Right lobe of liver (tissue), 6 donors: ENCODE data around the gene BHMT2. TPM values are rescaled to one million over a fixed set of nuclear protein-coding genes. Genes with fewer than 3 reads are reported as not detected.

Experiments
- ATAC-seq, 4 donors: fragments of 200-7000 bp; cut with Tn5 transposase; one replicate each; pipeline ENCODE4 v1.9.1; 2020; ENCODE audit warnings: mild to moderate bottlenecking in 4 of 4, moderate library complexity in 4 of 4
- DNase-seq, 3 donors: peaks; one replicate each; pipeline ENCODE4 v3.0.0-alpha.2; 2020
- H3K27ac ChIP-seq, 3 donors: fragments of 200-600 bp; one replicate each; pipeline ENCODE4 v1.8.0; 2022
- H3K27me3 ChIP-seq, 2 donors: fragments of 200-600 bp; one replicate each; pipeline ENCODE4 v1.8.0; 2022
- H3K36me3 ChIP-seq, 4 donors: fragments of 200-600 bp; sonication (generic) in 1 of 4; one replicate each; pipeline versions ENCODE4 v1.5.1 to v1.8.0; 2017 to 2022; ENCODE audit warnings: control low read depth in 1 of 4
- H3K4me1 ChIP-seq, 4 donors: fragments of 200-600 bp; sonication (generic) in 1 of 4; one replicate each; pipeline versions ENCODE4 v1.5.1 to v1.8.0; 2017 to 2022; ENCODE audit warnings: control low read depth in 1 of 4
- H3K4me3 ChIP-seq, 3 donors: fragments of 200-600 bp; one replicate each; pipeline ENCODE4 v1.8.0; 2022
- H3K9me3 ChIP-seq, 4 donors: fragments of 200-600 bp; sonication (generic) in 1 of 4; one replicate each; pipeline versions ENCODE4 v1.5.1 to v1.8.0; 2017 to 2022; ENCODE audit warnings: control low read depth in 1 of 4
- CTCF ChIP-seq, 4 donors: fragments of 200-600 bp in 3 of 4; fragments of 450-650 bp in 1 of 4; IDR thresholded peaks; one replicate each; pipeline versions ENCODE4 v1.5.1 to v1.8.0; 2016 to 2022; ENCODE audit warnings: antibody characterized with exemption in 4 of 4, mild to moderate bottlenecking in 2 of 4
- POLR2A ChIP-seq: fragments of 450-650 bp; IDR thresholded peaks from one replicate; pipeline ENCODE4 v1.6.1; 2017; ENCODE audit warnings: antibody characterized with exemption, mild to moderate bottlenecking
- WGBS: methylation state at CpG from one replicate; pipeline ENCODE4 v1.1.6; 2018; ENCODE audit warnings: low coverage, low lambda C conversion rate; ENCODE audit not compliant: insufficient coverage; ENCODE audit errors: missing lambda C conversion rate; 5-methylcytosine and 5-hydroxymethylcytosine counted together
- intact Hi-C, 2 donors: fragments of 100-400 bp; cut with DNase I; formaldehyde crosslinking; loops; one replicate each; pipeline versions ENCODE4 v1.11.2 to v1.14.1; 2022
- total RNA-seq, 6 experiments: library from RNA; depleted of rRNA in 2 of 6; stranded (reverse); fragments of >200 nt in 2 of 6; fragmentation: NEBNext Ultra II Directional in 3 of 6; extraction: Animal tissue kit (Norgen Biotek cat#: 25700) in 3 of 6; gene quantifications; one replicate each; pipeline versions ENCODE4 v1.1.0 to v1.2.4, GENCODE V29; 2016 to 2023
- donor health status: DM: no; HTN: yes; CAD: no.
- donor health status: DM: no; HTN: no; CAD: no.
- donor health status: DM: no; HTN: no; CAD: no.
- donor health status: DM: no; HTN: yes; CAD: no.
- donor health status: DM: no; HTN: yes; CAD: no.

Gene BHMT2
- total RNA-seq, 6 experiments from 2014 or later = 206 to 392 (median 280) TPM

DNA sequence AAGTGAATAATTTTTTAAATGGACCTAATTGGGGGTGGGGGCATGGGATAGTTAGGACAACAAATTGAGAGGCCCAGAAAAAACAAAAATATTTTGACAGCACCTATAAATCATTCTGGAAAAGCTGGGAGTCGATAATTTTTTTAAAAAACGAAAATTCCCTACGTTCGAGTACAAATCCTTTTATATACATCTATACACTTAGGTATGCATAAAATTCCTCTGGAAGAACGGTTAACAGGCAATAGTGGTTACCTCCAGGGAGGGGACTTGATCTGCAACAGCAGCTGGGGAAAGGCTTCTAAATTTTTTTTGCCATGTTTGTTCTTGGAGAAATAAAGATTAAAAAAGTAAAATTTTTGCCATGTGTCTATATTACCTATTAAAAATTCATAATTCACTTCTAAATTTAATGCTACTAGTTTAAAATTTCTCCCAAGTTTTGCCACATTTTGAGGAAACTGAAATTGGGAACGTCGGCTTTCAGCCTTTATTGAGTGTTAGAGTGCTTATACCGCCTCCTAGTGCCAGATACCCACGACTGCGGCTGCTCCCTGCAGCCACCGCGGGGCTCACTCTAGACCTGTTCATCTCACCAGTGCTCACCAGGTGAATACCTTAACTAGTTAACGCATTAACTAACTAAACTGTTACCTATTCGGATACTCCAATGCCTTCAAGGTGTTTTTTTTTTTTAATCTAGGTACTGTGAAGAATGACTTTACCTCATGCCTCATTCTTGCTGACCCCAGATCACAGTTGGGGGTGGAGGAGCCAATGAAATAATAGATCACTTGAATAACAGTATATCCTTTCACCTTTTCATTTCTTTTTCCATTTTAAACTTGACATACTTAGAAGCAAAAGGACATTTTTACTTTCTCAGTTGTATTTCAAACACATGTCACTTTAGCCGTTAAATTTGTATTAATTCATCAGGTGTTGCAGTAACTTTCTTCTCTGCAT, 40.2 kb downstream of the BHMT2 start:
- Histone ChIP-seq H3K27ac (peak overlapping the region in 1 of 3 donors; percentile 86), H3K4me3 (no peak overlapping the region), H3K4me1 (peaks cover 0 to 42% (median 16%) of the 10 kb centered on the region in 4 donors), H3K27me3 (no peaks in the 10 kb centered on the region), H3K9me3 (no peaks in the 10 kb centered on the region), H3K36me3 (peaks cover 0 to 7% (median 0%) of the 10 kb centered on the region in 4 donors)
- TF ChIP-seq POLR2A (no peak), CTCF (IDR thresholded peaks at IDR 0.05) (peak; percentile 68 to 90 (median 78))
- 24% methylated on average over 15 of the region's 15 CpGs for WGBS
- DNase-seq = peak in 2 of 3 donors; percentile 39 to 75
- peak; percentile 47 to 60 (median 58) for ATAC-seq
- intact Hi-C loops = loop anchor here in 1 of 2 donors (5.0 kb wide), 1 partner anchor 83 kb away; no protein-coding TSS in a partner anchor

GRCh38 chr5:79111387-79111959, 41.9 kb downstream of the BHMT2 start, which contains the start of gene BHMT:
Gene BHMT, plus strand, starts transcription at chr5:79111809. Its CDS starts 77 bp downstream, at chr5:79111886.
- intact Hi-C loops = loop anchor here in 1 of 2 donors (5.0 kb wide), 1 partner anchor 84 kb away; no protein-coding TSS in a partner anchor
- ATAC-seq (peak; percentile 78 to 93 (median 87)), DNase-seq (peak; percentile 86 to 97 (median 96))
- 17% methylated on average over 2 of the region's 32 CpGs for WGBS
- H3K4me1 ChIP-seq = peaks cover 0 to 42% (median 16%) of the 10 kb centered on the region in 4 donors
- H3K27ac ChIP-seq = peak within 1 kb of the TSS; percentile 17 to 86 (median 82)
- no peaks in the 10 kb centered on the region for H3K27me3 ChIP-seq
- TF ChIP-seq POLR2A (peak; percentile 92), CTCF (IDR thresholded peaks at IDR 0.05) (no peak)
- peak within 1 kb of the TSS; percentile 33 to 78 (median 62) for H3K4me3 ChIP-seq
- no peaks in the 10 kb centered on the region for H3K9me3 ChIP-seq
- H3K36me3 ChIP-seq = peaks cover 0 to 23% (median 2%) of the 10 kb centered on the region in 4 donors

DNA sequence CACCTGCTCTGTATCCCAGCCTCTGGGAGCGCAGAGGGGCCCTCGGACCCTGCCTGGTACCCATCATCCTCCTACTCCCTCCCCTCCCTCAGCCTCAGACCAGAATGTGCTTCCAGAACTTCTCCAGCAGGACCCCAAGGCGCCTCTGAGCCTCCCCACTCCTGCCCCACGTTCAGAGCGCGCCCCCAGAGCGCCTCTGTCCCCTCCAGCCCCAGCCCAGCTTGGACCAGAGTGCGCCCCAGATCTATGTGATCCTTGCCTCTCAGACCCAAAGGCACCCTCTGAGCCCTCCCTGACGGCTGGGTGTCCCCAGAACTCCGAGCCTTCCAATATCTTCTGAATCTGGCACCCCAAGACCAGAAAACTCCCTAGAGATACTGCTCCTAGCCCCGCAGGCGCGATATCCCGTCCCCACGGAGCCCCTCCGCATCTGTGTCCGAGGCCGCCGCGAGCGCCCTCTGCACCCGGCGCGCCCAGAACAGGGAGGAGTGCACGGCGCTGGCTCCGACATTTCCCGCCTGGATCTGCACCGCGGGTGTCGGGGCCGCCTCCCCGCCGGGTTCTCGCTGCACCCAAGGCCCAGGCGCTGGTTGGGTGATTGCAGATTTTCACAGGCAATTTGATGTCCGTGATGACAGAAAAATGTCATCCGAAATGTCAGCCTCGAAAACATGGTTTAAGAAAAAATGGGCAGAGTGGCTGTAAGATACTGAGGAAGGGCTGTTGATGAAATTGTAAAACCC, 42.6 kb downstream of the BHMT2 start:
- peak in 1 of 3 donors; percentile 56 for DNase-seq
- H3K27ac ChIP-seq = peak overlapping the region; percentile 17 to 86 (median 82)
- H3K36me3 ChIP-seq = peaks cover 0 to 30% (median 4%) of the 10 kb centered on the region in 4 donors
- under 1% methylated on average over 29 of the region's 39 CpGs for WGBS
- H3K9me3 ChIP-seq = no peaks in the 10 kb centered on the region
- TF ChIP-seq CTCF (IDR thresholded peaks at IDR 0.05) (no peak), POLR2A (no peak)
- H3K4me1 ChIP-seq = peaks cover 0 to 42% (median 17%) of the 10 kb centered on the region in 4 donors
- intact Hi-C loops = loop anchor here in 1 of 2 donors (5.0 kb wide), 1 partner anchor 85 kb away; no protein-coding TSS in a partner anchor
- ATAC-seq = peak; percentile 17 to 67 (median 64)
- H3K27me3 ChIP-seq = no peaks in the 10 kb centered on the region
- H3K4me3 ChIP-seq = peak overlapping the region; percentile 33 to 78 (median 62)

GRCh38 chr5:79112703-79113058, 43.1 kb downstream of the BHMT2 start:
- TF ChIP-seq POLR2A = no peak
- no peak for TF ChIP-seq CTCF (IDR thresholded peaks at IDR 0.05)
- H3K4me3 ChIP-seq = peak overlapping the region; percentile 33 to 78 (median 62)
- no peaks in the 10 kb centered on the region for H3K9me3 ChIP-seq
- no peaks in the 10 kb centered on the region for H3K27me3 ChIP-seq
- DNase-seq = peak in 1 of 3 donors; percentile 49
- intact Hi-C loops = loop anchor here in 1 of 2 donors (5.0 kb wide), 1 partner anchor 85 kb away; no protein-coding TSS in a partner anchor
- peak in 1 of 4 donors; percentile 0 for ATAC-seq
- peak overlapping the region in 2 of 3 donors; percentile 82 to 86 for H3K27ac ChIP-seq
- peaks cover 0 to 35% (median 4%) of the 10 kb centered on the region in 4 donors for H3K36me3 ChIP-seq
- H3K4me1 ChIP-seq = peaks cover 0 to 42% (median 20%) of the 10 kb centered on the region in 4 donors
- WGBS = 28% methylated on average over 4 of the region's 5 CpGs
